Stomach (tissue), 4 donors: ENCODE data around the gene KLHL28.

Experiments
- EP300 ChIP-seq: sonication (generic); formaldehyde crosslinking; IDR thresholded peaks from one replicate; pipeline ENCODE4 v1.6.1; 2017; ENCODE audit warnings: antibody characterized with exemption
- POLR2A ChIP-seq, 4 donors: fragments of 450-650 bp; IDR thresholded peaks; one replicate each; pipeline ENCODE4 v1.6.1; 2016; ENCODE audit warnings: antibody characterized with exemption in 4 of 4, control low read depth in 2 of 4, mild to moderate bottlenecking in 1 of 4, moderate library complexity in 1 of 4
- POLR2AphosphoS5 ChIP-seq, 3 donors: sonication (generic); formaldehyde crosslinking; IDR thresholded peaks; one replicate each; pipeline ENCODE4 v1.6.1; 2016; ENCODE audit warnings: antibody characterized with exemption in 3 of 3

GRCh38 chr14:44990533-44990932, 28.8 kb upstream of the KLHL28 start:
- TF ChIP-seq EP300 (no peak), POLR2A (IDR thresholded peaks at IDR 0.05) (no peak), POLR2AphosphoS5 (IDR thresholded peaks at IDR 0.05) (no peak)
